Spleen (tissue), 11 donors: ENCODE data around the gene AMBRA1. TPM values are rescaled to one million over a fixed set of nuclear protein-coding genes. Genes with fewer than 3 reads are reported as not detected.

ENCODE experiments used
- DNase-seq: peaks from one replicate; pipeline ENCODE4 v3.0.0-alpha.2; 2020
- H3K27ac ChIP-seq, 8 donors: fragments of 200-600 bp; sonication (generic) in 7 of 8; 1 replicate in 4 of 8; 2 replicates in 4 of 8; pipeline versions ENCODE4 v1.5.0 to v1.8.0; 2016 to 2021; ENCODE audit warnings: inconsistent platforms in 4 of 8, mild to moderate bottlenecking in 4 of 8, moderate library complexity in 1 of 8
- H3K27me3 ChIP-seq, 7 donors: fragments of 200-600 bp; sonication (generic) in 6 of 7; replicated peaks in 1 of 7; 1 replicate in 4 of 7; 2 replicates in 3 of 7; pipeline versions ENCODE4 v1.5.0 to v1.8.0; 2016 to 2021; ENCODE audit warnings: inconsistent platforms in 3 of 7, mild to moderate bottlenecking in 1 of 7
- H3K36me3 ChIP-seq, 6 donors: fragments of 200-600 bp; sonication (generic) in 5 of 6; 1 replicate in 4 of 6; 2 replicates in 2 of 6; pipeline versions ENCODE4 v1.5.0 to v1.8.0; 2016 to 2021; ENCODE audit warnings: inconsistent platforms in 2 of 6
- H3K4me1 ChIP-seq, 6 donors: fragments of 200-600 bp; sonication (generic) in 5 of 6; 1 replicate in 3 of 6; 2 replicates in 3 of 6; pipeline versions ENCODE4 v1.5.0 to v1.8.0; 2016 to 2021; ENCODE audit warnings: inconsistent platforms in 3 of 6
- H3K4me3 ChIP-seq, 8 donors: fragments of 200-600 bp; sonication (generic) in 7 of 8; 1 replicate in 4 of 8; 2 replicates in 4 of 8; pipeline versions ENCODE4 v1.5.0 to v1.8.0; 2016 to 2021; ENCODE audit warnings: inconsistent platforms in 4 of 8, mild to moderate bottlenecking in 4 of 8, moderate library complexity in 2 of 8
- H3K9me3 ChIP-seq, 8 donors: fragments of 200-600 bp; sonication (generic) in 7 of 8; 1 replicate in 4 of 8; 2 replicates in 4 of 8; pipeline versions ENCODE4 v1.5.0 to v1.8.0; 2016 to 2021; ENCODE audit warnings: inconsistent platforms in 4 of 8
- CTCF ChIP-seq, 11 experiments: fragments of 200-600 bp in 7 of 11; fragments of 450-650 bp in 4 of 11; sonication (generic) in 4 of 11; IDR thresholded peaks in 8 of 11; conservative IDR thresholded peaks in 3 of 11; 1 replicate in 7 of 11; 2 replicates in 4 of 11; pipeline versions ENCODE4 v1.4.0 to v1.8.0; 2016 to 2021; ENCODE audit warnings: antibody characterized with exemption in 11 of 11, inconsistent platforms in 4 of 11, mild to moderate bottlenecking in 1 of 11
- POLR2A ChIP-seq, 3 donors: fragments of 450-650 bp; IDR thresholded peaks; one replicate each; pipeline ENCODE4 v1.5.1; 2017; ENCODE audit warnings: antibody characterized with exemption in 3 of 3, mild to moderate bottlenecking in 1 of 3
- POLR2AphosphoS5 ChIP-seq, 3 donors: sonication (generic); formaldehyde crosslinking; IDR thresholded peaks; one replicate each; pipeline ENCODE4 v1.5.1; 2017; ENCODE audit warnings: antibody characterized with exemption in 3 of 3
- WGBS, 5 donors: extraction: QIAGEN DNeasy Blood & Tissue Kit in 3 of 5; methylation state at CpG; one replicate each; pipeline versions ENCODE4 v1.1.5 to v1.1.7; 2013 to 2018; 5-methylcytosine and 5-hydroxymethylcytosine counted together
- intact Hi-C: fragments of 100-400 bp; cut with DNase I; formaldehyde crosslinking; loops from one replicate; pipeline ENCODE4 v1.15.0; 2023; ENCODE audit warnings: low total_unique reads
- polyA plus RNA-seq, 3 donors: library from polyadenylated mRNA; stranded (reverse); fragments of 200-250 nt; gene quantifications; one replicate each; pipeline ENCODE4 v1.2.1, GENCODE V29; 2013
- total RNA-seq, 7 donors: library from RNA; depleted of rRNA in 3 of 7; stranded (reverse); fragments of >200 nt in 3 of 7; fragmentation: NEBNext Ultra II Directional in 4 of 7; extraction: Animal tissue kit (Norgen Biotek cat#: 25700) in 4 of 7; gene quantifications; one replicate each; pipeline versions ENCODE4 v1.1.0 to v1.2.1, GENCODE V29; 2016 to 2021
- donor health status: healthy with polysubstance abuse.
- donor health status: DM: no; HTN: no; CAD: no; lungs with moderate emphysema.
- donor health status: DM: no; HTN: no; CAD: no.
- donor health status: Bipolar disorder and iron deficiency.
- donor health status: healthy.
- donor health status: DM: no; HTN: no; CAD: no.
- donor health status: DM: yes; HTN: yes; CAD: no.

The AMBRA1 gene
- total and polyA plus RNA-seq, 10 donors: 3.6 to 54.6 (median 37.7) TPM

GRCh38 chr11:46582588-46582987, 11.2 kb downstream of the AMBRA1 start:
- Histone ChIP-seq H3K9me3 (no peaks in the 10 kb centered on the region), H3K27ac (no peak overlapping the region), H3K4me1 (peaks cover 0 to 50% (median 5%) of the 10 kb centered on the region in 6 donors), H3K36me3 (peaks cover 0 to 35% (median 0%) of the 10 kb centered on the region in 6 donors), H3K4me3 (no peak overlapping the region), H3K27me3 (no peaks in the 10 kb centered on the region)
- intact Hi-C loops: no loop called here
- TF ChIP-seq CTCF (IDR thresholded peaks at IDR 0.05 in 8 of 11, conservative IDR thresholded peaks at IDR 0.05 in 3 of 11): no peak
- TF ChIP-seq POLR2AphosphoS5 (IDR thresholded peaks at IDR 0.05): no peak
- no peak for TF ChIP-seq POLR2A (IDR thresholded peaks at IDR 0.05)
- 91 to 96% (median 93%) methylated on average over 5 of the region's 5 CpGs for WGBS, 5 donors
- DNase-seq: no peak

GRCh38 chr11:46577058-46577457, 16.8 kb downstream of the AMBRA1 start:
- Histone ChIP-seq H3K27ac (no peak overlapping the region), H3K36me3 (peaks cover 0 to 21% (median 0%) of the 10 kb centered on the region in 6 donors), H3K4me1 (peaks cover 0 to 53% (median 9%) of the 10 kb centered on the region in 6 donors), H3K9me3 (no peaks in the 10 kb centered on the region), H3K4me3 (no peak overlapping the region), H3K27me3 (no peaks in the 10 kb centered on the region)
- intact Hi-C loops: no loop called here
- TF ChIP-seq POLR2AphosphoS5 (IDR thresholded peaks at IDR 0.05) (no peak), POLR2A (IDR thresholded peaks at IDR 0.05) (no peak), CTCF (IDR thresholded peaks at IDR 0.05 in 8 of 11, conservative IDR thresholded peaks at IDR 0.05 in 3 of 11) (no peak)
- no peak for DNase-seq
- WGBS, 5 donors: 94 to 100% (median 98%) methylated on average over 1 of the region's 1 CpG

- Histone ChIP-seq H3K4me1 (peaks cover 0 to 55% (median 18%) of the 10 kb centered on the region in 6 donors), H3K36me3 (peaks cover 0 to 10% (median 0%) of the 10 kb centered on the region in 6 donors), H3K27me3 (no peaks in the 10 kb centered on the region), H3K27ac (no peak overlapping the region), H3K4me3 (no peak overlapping the region), H3K9me3 (no peaks in the 10 kb centered on the region)
- intact Hi-C loops: no loop called here
- TF ChIP-seq CTCF (IDR thresholded peaks at IDR 0.05 in 8 of 11, conservative IDR thresholded peaks at IDR 0.05 in 3 of 11): no peak
- TF ChIP-seq POLR2A (IDR thresholded peaks at IDR 0.05): no peak
- TF ChIP-seq POLR2AphosphoS5 (IDR thresholded peaks at IDR 0.05): no peak
- no peak for DNase-seq
- WGBS, 5 donors: 0 to 8% (median 4%) methylated on average over 1 of the region's 1 CpG
These were observed 19.2 kb downstream of the AMBRA1 start for GRCh38 chr11:46574656-46575055.

GRCh38 chr11:46570790-46571398, 22.9 kb downstream of the AMBRA1 start:
- WGBS, 5 donors: 66 to 71% (median 67%) methylated on average over 2 of the region's 2 CpGs
- no peaks in the 10 kb centered on the region for H3K9me3 ChIP-seq
- intact Hi-C loops: no loop called here

More at GRCh38 chr11:46570790-46571398, 22.9 kb downstream of the AMBRA1 start:
- Histone ChIP-seq H3K4me1 (peaks cover 0 to 27% (median 15%) of the 10 kb centered on the region in 6 donors), H3K27me3 (no peaks in the 10 kb centered on the region), H3K27ac (no peak overlapping the region), H3K4me3 (no peak overlapping the region), H3K36me3 (peaks cover 0 to 3% (median 0%) of the 10 kb centered on the region in 6 donors)
- no peak for TF ChIP-seq POLR2A (IDR thresholded peaks at IDR 0.05)
- no peak for TF ChIP-seq CTCF (IDR thresholded peaks at IDR 0.05 in 8 of 11, conservative IDR thresholded peaks at IDR 0.05 in 3 of 11)
- TF ChIP-seq POLR2AphosphoS5 (IDR thresholded peaks at IDR 0.05): no peak
- no peak for DNase-seq
